SK-N-SH (cell line): ENCODE results near the gene EXD1.

Source experiments
- ELF1 ChIP-seq: IDR thresholded peaks from 2 replicates; pipeline ENCODE4 v1.4.0; 2012
- EP300 ChIP-seq, 2 experiments: IDR thresholded peaks; 2 replicates each; pipeline versions ENCODE4 v1.4.0 to v1.6.1; 2012; ENCODE audit warnings: borderline replicate concordance in 1 of 2, low read depth in 1 of 2, low read length in 1 of 2
- EZH2phosphoT487 ChIP-seq: fragments of 200-600 bp; sonication (generic); IDR thresholded peaks from 2 replicates; pipeline ENCODE4 v1.6.1; 2017; ENCODE audit warnings: low read depth, mixed run types, mild to moderate bottlenecking, antibody characterized with exemption, moderate library complexity, borderline replicate concordance
- MEF2A ChIP-seq: IDR thresholded peaks from 2 replicates; pipeline ENCODE4 v1.4.0; 2012; ENCODE audit warnings: low read depth, borderline replicate concordance
- MXI1 ChIP-seq: IDR thresholded peaks from 2 replicates; pipeline ENCODE4 v1.6.1; 2012; ENCODE audit warnings: mild to moderate bottlenecking, low read depth, low read length, improper control_type of control experiment
- NFIC ChIP-seq: IDR thresholded peaks from 2 replicates; pipeline ENCODE4 v1.4.0; 2012; ENCODE audit warnings: borderline replicate concordance
- RAD21 ChIP-seq: IDR thresholded peaks from 2 replicates; pipeline ENCODE4 v1.6.1; 2012; ENCODE audit warnings: mild to moderate bottlenecking, low read length
- TCF12 ChIP-seq: IDR thresholded peaks from 2 replicates; pipeline ENCODE4 v1.4.0; 2012
- TEAD4 ChIP-seq: IDR thresholded peaks from 2 replicates; pipeline ENCODE4 v1.4.0; 2012; ENCODE audit warnings: mild to moderate bottlenecking, borderline replicate concordance; ENCODE audit not compliant: insufficient read depth
- TF ChIP-seq, protein P1 (sequence below): IDR thresholded peaks from 2 replicates; pipeline ENCODE4 v1.6.1; 2012; ENCODE audit warnings: mild to moderate bottlenecking, low read depth, low read length, moderate library complexity
- TF ChIP-seq, protein P2 (sequence below): fragments of 200-600 bp; sonication (generic); IDR thresholded peaks from 2 replicates; pipeline ENCODE4 v1.6.1; 2017; ENCODE audit warnings: antibody characterized with exemption, mild to moderate bottlenecking, moderate library complexity
- TF ChIP-seq, protein P3 (sequence below): IDR thresholded peaks from 2 replicates; pipeline ENCODE4 v1.4.0; 2012; ENCODE audit warnings: low read depth

DNA sequence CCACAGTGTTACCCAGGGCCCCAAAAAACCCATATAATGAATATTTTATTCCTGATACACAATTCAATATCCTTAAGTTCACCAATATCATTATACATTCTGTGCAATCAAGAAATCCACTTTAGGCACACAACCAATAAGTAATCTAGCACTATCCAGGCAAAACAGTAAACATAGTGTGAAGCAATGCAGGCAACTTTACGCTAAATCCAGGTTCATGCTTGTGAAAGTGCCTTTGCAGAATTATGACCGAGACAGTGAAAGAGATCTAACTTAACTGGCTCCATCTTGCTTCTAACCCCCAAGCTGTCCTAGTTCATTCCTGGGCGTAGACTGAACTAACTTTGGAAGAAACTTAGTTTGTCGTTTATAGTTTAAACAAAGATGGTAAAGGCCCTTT, 80.3 kb downstream of the EXD1 start:
- TF ChIP-seq TEAD4 = no peak
- TF ChIP-seq, protein P1, sequence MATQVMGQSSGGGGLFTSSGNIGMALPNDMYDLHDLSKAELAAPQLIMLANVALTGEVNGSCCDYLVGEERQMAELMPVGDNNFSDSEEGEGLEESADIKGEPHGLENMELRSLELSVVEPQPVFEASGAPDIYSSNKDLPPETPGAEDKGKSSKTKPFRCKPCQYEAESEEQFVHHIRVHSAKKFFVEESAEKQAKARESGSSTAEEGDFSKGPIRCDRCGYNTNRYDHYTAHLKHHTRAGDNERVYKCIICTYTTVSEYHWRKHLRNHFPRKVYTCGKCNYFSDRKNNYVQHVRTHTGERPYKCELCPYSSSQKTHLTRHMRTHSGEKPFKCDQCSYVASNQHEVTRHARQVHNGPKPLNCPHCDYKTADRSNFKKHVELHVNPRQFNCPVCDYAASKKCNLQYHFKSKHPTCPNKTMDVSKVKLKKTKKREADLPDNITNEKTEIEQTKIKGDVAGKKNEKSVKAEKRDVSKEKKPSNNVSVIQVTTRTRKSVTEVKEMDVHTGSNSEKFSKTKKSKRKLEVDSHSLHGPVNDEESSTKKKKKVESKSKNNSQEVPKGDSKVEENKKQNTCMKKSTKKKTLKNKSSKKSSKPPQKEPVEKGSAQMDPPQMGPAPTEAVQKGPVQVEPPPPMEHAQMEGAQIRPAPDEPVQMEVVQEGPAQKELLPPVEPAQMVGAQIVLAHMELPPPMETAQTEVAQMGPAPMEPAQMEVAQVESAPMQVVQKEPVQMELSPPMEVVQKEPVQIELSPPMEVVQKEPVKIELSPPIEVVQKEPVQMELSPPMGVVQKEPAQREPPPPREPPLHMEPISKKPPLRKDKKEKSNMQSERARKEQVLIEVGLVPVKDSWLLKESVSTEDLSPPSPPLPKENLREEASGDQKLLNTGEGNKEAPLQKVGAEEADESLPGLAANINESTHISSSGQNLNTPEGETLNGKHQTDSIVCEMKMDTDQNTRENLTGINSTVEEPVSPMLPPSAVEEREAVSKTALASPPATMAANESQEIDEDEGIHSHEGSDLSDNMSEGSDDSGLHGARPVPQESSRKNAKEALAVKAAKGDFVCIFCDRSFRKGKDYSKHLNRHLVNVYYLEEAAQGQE = no peak
- TF ChIP-seq, protein P2, sequence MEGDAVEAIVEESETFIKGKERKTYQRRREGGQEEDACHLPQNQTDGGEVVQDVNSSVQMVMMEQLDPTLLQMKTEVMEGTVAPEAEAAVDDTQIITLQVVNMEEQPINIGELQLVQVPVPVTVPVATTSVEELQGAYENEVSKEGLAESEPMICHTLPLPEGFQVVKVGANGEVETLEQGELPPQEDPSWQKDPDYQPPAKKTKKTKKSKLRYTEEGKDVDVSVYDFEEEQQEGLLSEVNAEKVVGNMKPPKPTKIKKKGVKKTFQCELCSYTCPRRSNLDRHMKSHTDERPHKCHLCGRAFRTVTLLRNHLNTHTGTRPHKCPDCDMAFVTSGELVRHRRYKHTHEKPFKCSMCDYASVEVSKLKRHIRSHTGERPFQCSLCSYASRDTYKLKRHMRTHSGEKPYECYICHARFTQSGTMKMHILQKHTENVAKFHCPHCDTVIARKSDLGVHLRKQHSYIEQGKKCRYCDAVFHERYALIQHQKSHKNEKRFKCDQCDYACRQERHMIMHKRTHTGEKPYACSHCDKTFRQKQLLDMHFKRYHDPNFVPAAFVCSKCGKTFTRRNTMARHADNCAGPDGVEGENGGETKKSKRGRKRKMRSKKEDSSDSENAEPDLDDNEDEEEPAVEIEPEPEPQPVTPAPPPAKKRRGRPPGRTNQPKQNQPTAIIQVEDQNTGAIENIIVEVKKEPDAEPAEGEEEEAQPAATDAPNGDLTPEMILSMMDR = no peak
- no peak for TF ChIP-seq EZH2phosphoT487
- no peak for TF ChIP-seq RAD21
- TF ChIP-seq ELF1 = no peak
- no peak for TF ChIP-seq MXI1
- no peak for TF ChIP-seq TCF12
- TF ChIP-seq NFIC = no peak
- TF ChIP-seq MEF2A = no peak
- TF ChIP-seq, protein P3, sequence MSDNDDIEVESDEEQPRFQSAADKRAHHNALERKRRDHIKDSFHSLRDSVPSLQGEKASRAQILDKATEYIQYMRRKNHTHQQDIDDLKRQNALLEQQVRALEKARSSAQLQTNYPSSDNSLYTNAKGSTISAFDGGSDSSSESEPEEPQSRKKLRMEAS = no peak
- no peak for TF ChIP-seq EP300 (IDR thresholded peaks at IDR 0.05; ENCODE audit: borderline replicate concordance in 1 of 2, low read depth in 1 of 2, low read length in 1 of 2)
